Measurements from ENCODE around the gene BRMS1.

DNA sequence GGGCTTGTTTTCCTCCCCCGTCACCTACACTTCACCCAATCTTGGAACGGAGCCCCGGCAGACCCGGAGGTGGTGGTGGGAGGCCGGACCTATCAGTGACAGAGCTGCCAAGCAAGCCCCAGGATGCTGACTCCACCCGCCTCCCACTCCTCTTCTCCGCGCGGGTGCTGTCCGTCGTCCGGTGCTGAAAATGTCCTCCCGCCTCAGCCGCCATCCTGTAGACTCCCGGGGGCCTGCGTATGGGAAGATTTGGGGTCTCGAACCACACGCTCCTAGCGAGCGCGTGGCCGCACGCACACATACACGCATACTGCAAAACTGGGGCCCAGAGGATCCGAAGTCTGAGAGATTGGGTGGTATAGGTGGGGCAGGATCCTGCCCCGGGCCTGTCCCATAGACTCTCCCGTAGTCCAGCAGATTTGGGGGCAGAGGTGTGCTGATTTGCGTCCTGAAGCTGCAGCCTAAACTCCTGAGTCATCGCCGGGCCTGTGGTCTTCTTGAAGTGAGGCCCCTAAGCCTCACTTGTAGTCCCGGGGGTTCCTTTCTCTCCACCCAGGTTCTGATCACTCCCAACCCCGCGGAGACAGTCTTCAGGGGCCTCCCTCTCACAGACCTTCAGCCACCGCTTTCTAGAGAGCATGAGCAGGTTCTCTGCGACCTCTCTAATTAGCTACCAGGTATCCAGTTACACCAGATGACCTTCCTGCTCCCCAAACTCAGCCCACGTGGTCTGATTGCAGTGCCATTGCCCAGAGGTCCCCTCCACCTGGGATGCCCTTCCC is 55.2 kb downstream of the BRMS1 start:
- TF ChIP-seq FOXM1 (IDR thresholded peaks at IDR 0.05; ENCODE audit: borderline replicate concordance, low read depth) = no peak
- no peak for TF ChIP-seq RAD21 (IDR thresholded peaks at IDR 0.05; ENCODE audit: low read depth)

Measured in Ishikawa (cell line).